Hepatocyte (in vitro differentiated cells): ENCODE results near the gene PRR36.

Source experiments
- EZH2 ChIP-seq: fragments of 200-600 bp; sonication (generic); IDR thresholded peaks from 2 replicates; pipeline ENCODE4 v1.6.1; 2016; ENCODE audit warnings: antibody characterized with exemption, mild to moderate bottlenecking, borderline replicate concordance
- EZH2phosphoT487 ChIP-seq: fragments of 200-600 bp; sonication (generic); IDR thresholded peaks from one replicate; pipeline ENCODE4 v1.6.1; 2018; ENCODE audit warnings: antibody characterized with exemption, mild to moderate bottlenecking, low read depth, moderate library complexity; ENCODE audit not compliant: unreplicated experiment, severe bottlenecking
- TF ChIP-seq, protein P1 (sequence below): fragments of 200-600 bp; sonication (generic); IDR thresholded peaks from 2 replicates; pipeline ENCODE4 v1.5.1; 2016; ENCODE audit warnings: antibody characterized with exemption, mild to moderate bottlenecking; ENCODE audit not compliant: poor library complexity

DNA sequence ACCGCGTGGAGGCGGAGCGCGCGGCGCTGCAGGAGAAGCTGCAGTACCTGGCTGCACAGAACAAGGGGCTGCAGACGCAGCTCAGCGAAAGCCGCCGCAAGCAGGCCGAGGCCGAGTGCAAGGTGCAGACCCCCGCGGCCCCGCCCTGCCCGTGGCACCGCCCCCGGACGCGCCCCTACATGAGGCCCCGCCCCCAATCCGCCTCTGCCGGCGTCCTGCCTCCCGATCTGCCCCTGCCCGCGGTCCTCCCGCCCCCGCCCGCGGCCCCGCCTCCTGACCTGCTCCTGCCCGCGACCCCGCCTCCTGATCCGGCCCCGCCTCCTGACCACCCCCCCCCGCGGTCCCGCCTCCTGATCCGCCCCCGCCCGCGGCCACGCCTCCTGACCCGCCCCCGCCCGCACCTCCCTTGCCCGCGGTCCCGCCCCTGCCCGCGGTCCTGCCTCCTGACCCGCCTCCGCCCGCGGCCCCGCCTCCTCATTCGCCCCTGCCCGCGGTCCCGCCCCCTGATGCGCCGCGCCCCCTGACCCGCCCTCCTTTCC, 11.7 kb downstream of the PRR36 start:
- no peak for TF ChIP-seq EZH2phosphoT487
- TF ChIP-seq, protein P1, sequence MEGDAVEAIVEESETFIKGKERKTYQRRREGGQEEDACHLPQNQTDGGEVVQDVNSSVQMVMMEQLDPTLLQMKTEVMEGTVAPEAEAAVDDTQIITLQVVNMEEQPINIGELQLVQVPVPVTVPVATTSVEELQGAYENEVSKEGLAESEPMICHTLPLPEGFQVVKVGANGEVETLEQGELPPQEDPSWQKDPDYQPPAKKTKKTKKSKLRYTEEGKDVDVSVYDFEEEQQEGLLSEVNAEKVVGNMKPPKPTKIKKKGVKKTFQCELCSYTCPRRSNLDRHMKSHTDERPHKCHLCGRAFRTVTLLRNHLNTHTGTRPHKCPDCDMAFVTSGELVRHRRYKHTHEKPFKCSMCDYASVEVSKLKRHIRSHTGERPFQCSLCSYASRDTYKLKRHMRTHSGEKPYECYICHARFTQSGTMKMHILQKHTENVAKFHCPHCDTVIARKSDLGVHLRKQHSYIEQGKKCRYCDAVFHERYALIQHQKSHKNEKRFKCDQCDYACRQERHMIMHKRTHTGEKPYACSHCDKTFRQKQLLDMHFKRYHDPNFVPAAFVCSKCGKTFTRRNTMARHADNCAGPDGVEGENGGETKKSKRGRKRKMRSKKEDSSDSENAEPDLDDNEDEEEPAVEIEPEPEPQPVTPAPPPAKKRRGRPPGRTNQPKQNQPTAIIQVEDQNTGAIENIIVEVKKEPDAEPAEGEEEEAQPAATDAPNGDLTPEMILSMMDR = no peak
- no peak for TF ChIP-seq EZH2
